Activated naive CD4-positive, alpha-beta T cell treated with anti-CD3 and anti-CD28 coated beads, Interleukin-2, amount 50 U/mL, for 72 hours (primary cell): Measurements from ENCODE around the gene EPB42. TPM values are rescaled to one million over a fixed set of nuclear protein-coding genes. Genes with fewer than 3 reads are reported as not detected.

Experiments used
- ATAC-seq, 2 donors: fragments of 150-1000 bp; cut with Tn5 transposase; 2 replicates each; pipeline ENCODE4 v1.10.0; 2021; ENCODE audit warnings: mild to moderate bottlenecking in 2 of 2, moderate library complexity in 2 of 2
- DNase-seq, 2 donors: peaks; one replicate each; pipeline ENCODE4 v3.0.0; 2021 to 2022; ENCODE audit warnings: low spot score in 2 of 2
- H3K27ac Mint-ChIP-seq, 2 donors: one replicate each; pipeline ENCODE4 v1.8.0; 2022; ENCODE audit warnings: mild to moderate bottlenecking in 2 of 2, mixed read lengths in 2 of 2
- H3K36me3 Mint-ChIP-seq, 2 donors: one replicate each; pipeline ENCODE4 v1.8.0; 2022; ENCODE audit warnings: mixed read lengths in 2 of 2
- H3K9me3 Mint-ChIP-seq, 2 donors: one replicate each; pipeline ENCODE4 v1.8.0; 2022; ENCODE audit warnings: mixed read lengths in 2 of 2
- total RNA-seq, 2 donors: library from RNA; stranded (reverse); gene quantifications; one replicate each; pipeline ENCODE4 v1.2.3, GENCODE V29; 2022

EPB42 gene
- total RNA-seq = not detected

GRCh38 chr15:43220991-43221403 lies at the start of gene EPB42:
TSS of gene EPB42 (minus strand) at chr15:43221018. CDS start at chr15:43220825, 193 bp downstream.
- DNase-seq (no peak), ATAC-seq (no peak)
- H3K9me3 Mint-ChIP-seq = no peaks in the 10 kb centered on the region
- H3K27ac Mint-ChIP-seq = no peak within 1 kb of the TSS
- H3K36me3 Mint-ChIP-seq = no peaks in the 10 kb centered on the region

- no peak for DNase-seq
- no peaks in the 10 kb centered on the region for H3K36me3 Mint-ChIP-seq
- no peak for ATAC-seq
- H3K9me3 Mint-ChIP-seq = peaks cover 0 to 4% of the 10 kb centered on the region in 2 donors
- H3K27ac Mint-ChIP-seq = no peak overlapping the region
Measured at GRCh38 chr15:43270113-43270665, 49.4 kb upstream of the EPB42 start.

GRCh38 chr15:43268111-43269105 lies 47.6 kb upstream of the EPB42 start:
- DNase-seq = peak in 1 of 2 donors; percentile 27
- Mint-ChIP-seq H3K27ac (peak overlapping the region in 1 of 2 donors; percentile 10), H3K9me3 (peaks cover 0 to 4% of the 10 kb centered on the region in 2 donors), H3K36me3 (no peaks in the 10 kb centered on the region)
- peak; percentile 44 to 60 for ATAC-seq

GRCh38 chr15:43267439-43267838 lies 46.6 kb upstream of the EPB42 start:
- Mint-ChIP-seq H3K9me3 (peaks cover 0 to 4% of the 10 kb centered on the region in 2 donors), H3K36me3 (no peaks in the 10 kb centered on the region), H3K27ac (no peak overlapping the region)
- DNase-seq (no peak), ATAC-seq (no peak)

GRCh38 chr15:43266834-43267233 lies 46.0 kb upstream of the EPB42 start, which contains the start of gene TGM5:
TSS of gene TGM5 (minus strand) at chr15:43266928. CDS start at chr15:43266849, 79 bp downstream.
- Mint-ChIP-seq H3K27ac (no peak within 1 kb of the TSS), H3K36me3 (no peaks in the 10 kb centered on the region), H3K9me3 (no peaks in the 10 kb centered on the region)
- no peak for ATAC-seq
- DNase-seq = no peak

- H3K9me3 Mint-ChIP-seq = no peaks in the 10 kb centered on the region
- no peaks in the 10 kb centered on the region for H3K36me3 Mint-ChIP-seq
- ATAC-seq (no peak), DNase-seq (no peak)
- H3K27ac Mint-ChIP-seq = no peak overlapping the region
Measured at GRCh38 chr15:43266386-43266785, 45.6 kb upstream of the EPB42 start.

- DNase-seq (no peak), ATAC-seq (no peak)
- no peak overlapping the region for H3K27ac Mint-ChIP-seq
- no peaks in the 10 kb centered on the region for H3K36me3 Mint-ChIP-seq
- no peaks in the 10 kb centered on the region for H3K9me3 Mint-ChIP-seq
Measured at GRCh38 chr15:43260011-43260615, 39.3 kb upstream of the EPB42 start.

GRCh38 chr15:43258781-43259180 lies 38.0 kb upstream of the EPB42 start:
- no peaks in the 10 kb centered on the region for H3K9me3 Mint-ChIP-seq
- no peaks in the 10 kb centered on the region for H3K36me3 Mint-ChIP-seq
- H3K27ac Mint-ChIP-seq = no peak overlapping the region
- ATAC-seq (no peak), DNase-seq (no peak)

- no peaks in the 10 kb centered on the region for H3K9me3 Mint-ChIP-seq
- DNase-seq = no peak
- H3K27ac Mint-ChIP-seq = no peak overlapping the region
- ATAC-seq = no peak
- no peaks in the 10 kb centered on the region for H3K36me3 Mint-ChIP-seq
Measured at GRCh38 chr15:43256341-43256740, 35.5 kb upstream of the EPB42 start.

- no peak for DNase-seq
- Mint-ChIP-seq H3K9me3 (peaks cover 0 to 6% of the 10 kb centered on the region in 2 donors), H3K36me3 (no peaks in the 10 kb centered on the region), H3K27ac (no peak overlapping the region)
- ATAC-seq = no peak
Measured at GRCh38 chr15:43255376-43255775, 34.6 kb upstream of the EPB42 start.

GRCh38 chr15:43253431-43254403 lies 32.9 kb upstream of the EPB42 start:
- peak; percentile 48 to 70 for ATAC-seq
- Mint-ChIP-seq H3K36me3 (no peaks in the 10 kb centered on the region), H3K9me3 (peaks cover 0 to 6% of the 10 kb centered on the region in 2 donors), H3K27ac (peak overlapping the region in 1 of 2 donors; percentile 71)
- peak in 1 of 2 donors; percentile 76 for DNase-seq

- no peaks in the 10 kb centered on the region for H3K36me3 Mint-ChIP-seq
- H3K9me3 Mint-ChIP-seq = peaks cover 0 to 6% of the 10 kb centered on the region in 2 donors
- H3K27ac Mint-ChIP-seq = peak overlapping the region; percentile 71 to 92
- ATAC-seq (peak; percentile 48 to 76), DNase-seq (peak in 1 of 2 donors; percentile 32)
Measured at GRCh38 chr15:43251871-43252250, 31.0 kb upstream of the EPB42 start.

- ATAC-seq = peak; percentile 41 to 71
- Mint-ChIP-seq H3K9me3 (peaks cover 0 to 6% of the 10 kb centered on the region in 2 donors), H3K27ac (peak overlapping the region; percentile 71 to 92), H3K36me3 (no peaks in the 10 kb centered on the region)
- no peak for DNase-seq
Measured at GRCh38 chr15:43251185-43251870, 30.5 kb upstream of the EPB42 start.

- no peaks in the 10 kb centered on the region for H3K36me3 Mint-ChIP-seq
- H3K27ac Mint-ChIP-seq = peak overlapping the region; percentile 7 to 71
- DNase-seq = no peak
- no peak for ATAC-seq
- peaks cover 0 to 6% of the 10 kb centered on the region in 2 donors for H3K9me3 Mint-ChIP-seq
Measured at GRCh38 chr15:43250785-43251184, 30.0 kb upstream of the EPB42 start.

GRCh38 chr15:43249699-43250203 lies 28.9 kb upstream of the EPB42 start:
- ATAC-seq = peak; percentile 66 to 71
- DNase-seq = peak in 1 of 2 donors; percentile 67
- Mint-ChIP-seq H3K27ac (peak overlapping the region; percentile 69 to 85), H3K9me3 (peaks cover 0 to 6% of the 10 kb centered on the region in 2 donors), H3K36me3 (no peaks in the 10 kb centered on the region)
